HepG2 (cell line): ENCODE measurements around the gene GRAMD2A. TPM values are rescaled to one million over a fixed set of nuclear protein-coding genes. Genes with fewer than 3 reads are reported as not detected.

Experiments
- ATF6 ChIP-seq: sonication (generic); formaldehyde crosslinking; conservative IDR thresholded peaks from 2 replicates; pipeline ENCODE4 v1.4.0; 2020; ENCODE audit warnings: missing genetic modification reagents
- CBX5 ChIP-seq: sonication (generic); formaldehyde crosslinking; IDR thresholded peaks from 2 replicates; pipeline ENCODE4 v1.4.0; 2020; ENCODE audit warnings: missing genetic modification reagents, borderline replicate concordance
- CHCHD3 ChIP-seq: sonication (generic); formaldehyde crosslinking; IDR thresholded peaks from 2 replicates; pipeline ENCODE4 v1.8.0; 2022; ENCODE audit warnings: mild to moderate bottlenecking, missing genetic modification reagents, moderate library complexity
- E2F1 ChIP-seq: sonication (generic); formaldehyde crosslinking; IDR thresholded peaks from 2 replicates; pipeline ENCODE4 v1.5.0; 2020; ENCODE audit warnings: missing genetic modification reagents
- FOXP1 ChIP-seq, 2 experiments: fragments of 450-650 bp in 1 of 2; IDR thresholded peaks; 2 replicates each; pipeline ENCODE4 v1.6.1; 2017 to 2018; ENCODE audit warnings: antibody characterized with exemption in 1 of 2
- GABPB1 ChIP-seq: IDR thresholded peaks from 2 replicates; pipeline ENCODE4 v1.6.1; 2016; ENCODE audit warnings: mild to moderate bottlenecking, missing genetic modification reagents, moderate library complexity, missing compliant biosample characterization
- KIAA2018 ChIP-seq: sonication (generic); formaldehyde crosslinking; IDR thresholded peaks from 2 replicates; pipeline ENCODE4 v1.5.0; 2020; ENCODE audit warnings: mild to moderate bottlenecking, missing genetic modification reagents, borderline replicate concordance
- ZIK1 ChIP-seq: sonication (generic); formaldehyde crosslinking; IDR thresholded peaks from 2 replicates; pipeline ENCODE4 v1.5.0; 2020; ENCODE audit warnings: mild to moderate bottlenecking, low read depth, missing genetic modification reagents, borderline replicate concordance
- ZNF576 ChIP-seq: sonication (generic); formaldehyde crosslinking; IDR thresholded peaks from 2 replicates; pipeline ENCODE4 v1.4.0; 2020; ENCODE audit warnings: mild to moderate bottlenecking, missing genetic modification reagents
- polyA plus RNA-seq, 8 experiments: library from polyadenylated mRNA; depleted of rRNA in 3 of 8; stranded (reverse) in 7 of 8; unstranded in 1 of 8; fragments of >200 nt; fragmentation: Illumina TruSeq in 4 of 8; extraction: Trizol in 4 of 8; gene quantifications; 2 replicates each; pipeline versions ENCODE4 v1.2.1 to v1.2.3, GENCODE V29; 2011 to 2016; ENCODE audit warnings: low read depth in 4 of 8, missing spikeins in 1 of 8, mixed read lengths in 1 of 8; ENCODE audit not compliant: insufficient read depth in 1 of 8
- total RNA-seq, 5 experiments: library from RNA; depleted of rRNA; stranded (reverse); fragments of >200 nt; fragmentation: Illumina TruSeq; extraction: Trizol; gene quantifications; 2 replicates each; pipeline ENCODE4 v1.2.3, GENCODE V29; 2016; ENCODE audit warnings: low read depth in 1 of 5

Gene GRAMD2A
- total and polyA plus RNA-seq, 2 of the 13 experiments (the other 11 are each of a cell fraction or from before 2014, with no cell fraction given), result 0.04 TPM; not detected in 1

- TF ChIP-seq KIAA2018 (CRISPR knock-in tag) (no peak), GABPB1 (CRISPR knock-in tag) (peak; percentile 87), ZIK1 (CRISPR knock-in tag) (peak; percentile 51; the same call in 1 of the 2 replicates), CBX5 (CRISPR knock-in tag) (no peak), ZNF576 (CRISPR knock-in tag) (no peak; the same call in 1 of the 2 replicates), CHCHD3 (CRISPR knock-in tag) (no peak), ATF6 (CRISPR knock-in tag) (peak; percentile 28; the same call in 1 of the 2 replicates), FOXP1 (IDR thresholded peaks at IDR 0.05) (no peak), FOXP1 (CRISPR knock-in tag; IDR thresholded peaks at IDR 0.05) (peak; percentile 40; the same call in 1 of the 2 replicates), E2F1 (CRISPR knock-in tag) (peak; percentile 69; the same call in 1 of the 2 replicates)
Observed at GRCh38 chr15:72231066-72231832, 33.7 kb upstream of the GRAMD2A start, which contains the start of gene PKM (continued).
